Measurements from ENCODE around the gene EPDR1.
A peak's percentile ranks its signal among the peaks of the same experiment; 100 is the strongest.

The EPDR1 gene

DNA sequence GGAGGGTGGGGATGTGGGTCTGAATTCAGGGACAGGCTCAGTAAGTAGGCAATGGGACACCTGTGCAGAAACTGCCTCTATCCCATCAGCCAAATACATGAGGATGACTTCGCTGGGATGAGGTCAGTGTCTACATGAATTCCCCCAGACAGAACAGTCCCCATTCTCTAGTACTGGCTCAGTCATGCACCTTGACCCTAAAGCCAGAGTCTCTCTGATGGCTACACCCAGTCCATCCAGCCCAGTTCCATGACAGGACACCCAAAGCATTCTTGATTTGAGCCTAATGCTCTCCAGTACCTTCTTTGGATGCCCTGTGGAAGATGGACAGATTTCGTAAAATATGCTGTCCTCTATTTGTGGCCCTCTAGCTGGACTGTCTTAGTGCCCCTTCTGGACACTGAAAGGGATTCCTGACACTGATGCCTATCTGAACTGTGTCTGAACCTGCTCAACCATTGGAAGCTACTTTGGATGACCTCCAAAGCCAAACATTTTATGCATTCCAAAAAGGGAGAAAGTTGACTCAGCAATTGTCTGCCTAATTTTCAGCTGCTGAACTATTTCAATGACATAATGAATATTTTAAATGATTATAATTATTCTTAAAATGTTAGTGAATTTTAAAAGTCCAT, 18.4 kb upstream of the EPDR1 start:
- TF ChIP-seq, protein P1, sequence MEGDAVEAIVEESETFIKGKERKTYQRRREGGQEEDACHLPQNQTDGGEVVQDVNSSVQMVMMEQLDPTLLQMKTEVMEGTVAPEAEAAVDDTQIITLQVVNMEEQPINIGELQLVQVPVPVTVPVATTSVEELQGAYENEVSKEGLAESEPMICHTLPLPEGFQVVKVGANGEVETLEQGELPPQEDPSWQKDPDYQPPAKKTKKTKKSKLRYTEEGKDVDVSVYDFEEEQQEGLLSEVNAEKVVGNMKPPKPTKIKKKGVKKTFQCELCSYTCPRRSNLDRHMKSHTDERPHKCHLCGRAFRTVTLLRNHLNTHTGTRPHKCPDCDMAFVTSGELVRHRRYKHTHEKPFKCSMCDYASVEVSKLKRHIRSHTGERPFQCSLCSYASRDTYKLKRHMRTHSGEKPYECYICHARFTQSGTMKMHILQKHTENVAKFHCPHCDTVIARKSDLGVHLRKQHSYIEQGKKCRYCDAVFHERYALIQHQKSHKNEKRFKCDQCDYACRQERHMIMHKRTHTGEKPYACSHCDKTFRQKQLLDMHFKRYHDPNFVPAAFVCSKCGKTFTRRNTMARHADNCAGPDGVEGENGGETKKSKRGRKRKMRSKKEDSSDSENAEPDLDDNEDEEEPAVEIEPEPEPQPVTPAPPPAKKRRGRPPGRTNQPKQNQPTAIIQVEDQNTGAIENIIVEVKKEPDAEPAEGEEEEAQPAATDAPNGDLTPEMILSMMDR (IDR thresholded peaks at IDR 0.05; ENCODE audit: low read depth, low read length, missing control alignments) = no peak
- no peak for DNase-seq (ENCODE audit: low read depth)
- no peak overlapping the region for H3K4me3 ChIP-seq (ENCODE audit: low read depth, low read length)

- TF ChIP-seq, protein P1 (IDR thresholded peaks at IDR 0.05; ENCODE audit: low read depth, low read length, missing control alignments) = no peak
- no peak for DNase-seq (ENCODE audit: low read depth)
- H3K4me3 ChIP-seq (ENCODE audit: low read depth, low read length) = no peak overlapping the region
Observed at GRCh38 chr7:37908221-37908788, 12.1 kb upstream of the EPDR1 start.

- no peak overlapping the region for H3K4me3 ChIP-seq (ENCODE audit: low read depth, low read length)
- TF ChIP-seq, protein P1 (IDR thresholded peaks at IDR 0.05; ENCODE audit: low read depth, low read length, missing control alignments) = no peak
- no peak for DNase-seq (ENCODE audit: low read depth)
Observed at GRCh38 chr7:37912756-37913155, 7.7 kb upstream of the EPDR1 start.

- TF ChIP-seq, protein P1 (IDR thresholded peaks at IDR 0.05; ENCODE audit: low read depth, low read length, missing control alignments) = no peak
- H3K4me3 ChIP-seq (ENCODE audit: low read depth, low read length) = no peak overlapping the region
- DNase-seq (ENCODE audit: low read depth) = no peak
Observed at GRCh38 chr7:37915438-37915837, 5.0 kb upstream of the EPDR1 start.

GRCh38 chr7:37916017-37916672, 4.3 kb upstream of the EPDR1 start:
- H3K4me3 ChIP-seq (ENCODE audit: low read depth, low read length) = peak overlapping the region; percentile 24; the same call in 1 of the 2 replicates
- TF ChIP-seq, protein P1 (IDR thresholded peaks at IDR 0.05; ENCODE audit: low read depth, low read length, missing control alignments) = no peak
- DNase-seq (ENCODE audit: low read depth) = no peak

DNA sequence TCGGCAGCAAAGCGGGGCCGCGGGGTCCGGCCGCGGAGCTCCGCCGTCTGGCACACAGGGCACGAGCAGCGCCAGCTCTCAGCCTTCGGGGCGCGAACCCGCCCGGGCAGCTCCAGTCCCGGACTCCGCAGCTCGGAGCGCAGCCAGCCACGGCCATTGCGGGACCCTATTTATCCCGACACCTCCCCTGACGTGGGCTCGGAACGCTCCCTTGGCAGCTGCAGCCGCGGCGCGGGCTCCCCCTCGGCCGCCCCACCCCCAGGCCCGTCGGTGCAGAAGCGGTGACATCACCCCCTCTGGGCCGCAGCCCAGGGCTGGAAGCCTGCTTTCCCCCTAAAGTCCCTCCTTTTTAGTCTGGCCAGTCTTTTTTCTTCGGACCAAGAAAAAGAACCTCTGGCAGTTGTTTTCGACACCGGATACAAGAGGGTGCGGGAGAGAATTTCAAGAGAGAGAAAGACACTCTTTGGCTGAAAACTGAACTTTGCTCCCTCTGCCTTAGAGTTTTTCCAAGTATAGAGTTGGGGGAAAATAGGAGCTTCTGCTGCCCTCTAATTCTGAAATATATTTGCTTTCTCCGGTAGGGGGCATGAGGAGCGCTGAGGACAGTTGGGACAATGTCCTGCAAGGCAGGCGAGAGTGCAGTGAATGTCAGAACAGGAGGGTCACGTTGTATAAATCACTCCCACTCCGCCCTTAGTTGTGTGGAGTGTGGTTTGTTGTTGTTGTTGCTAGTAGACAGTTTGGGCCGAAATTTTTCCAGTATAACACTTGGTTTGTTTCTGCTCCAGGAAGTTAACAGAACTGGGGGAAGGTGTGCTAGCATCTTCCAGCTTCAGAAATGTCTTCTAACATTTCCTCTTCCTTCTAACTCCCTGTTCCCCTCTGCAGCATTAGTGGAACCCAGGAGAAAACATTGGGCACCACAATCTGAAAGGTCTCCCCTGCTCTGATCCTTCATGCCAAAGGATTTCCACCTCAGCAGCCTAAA, 3.5 kb upstream of the EPDR1 start, which contains the start of gene SFRP4:
Gene SFRP4, minus strand, starts transcription at position 145 of the 988 bp plus-strand sequence. CDS start 280 bp downstream, outside the sequence.
- TF ChIP-seq, protein P1 (IDR thresholded peaks at IDR 0.05; ENCODE audit: low read depth, low read length, missing control alignments) = peak; percentile 72
- no peak for DNase-seq (ENCODE audit: low read depth)
- H3K4me3 ChIP-seq (ENCODE audit: low read depth, low read length) = peak within 1 kb of the TSS; percentile 24; the same call in 1 of the 2 replicates
